ENCODE measurements around the gene TMEM170B.

DNA sequence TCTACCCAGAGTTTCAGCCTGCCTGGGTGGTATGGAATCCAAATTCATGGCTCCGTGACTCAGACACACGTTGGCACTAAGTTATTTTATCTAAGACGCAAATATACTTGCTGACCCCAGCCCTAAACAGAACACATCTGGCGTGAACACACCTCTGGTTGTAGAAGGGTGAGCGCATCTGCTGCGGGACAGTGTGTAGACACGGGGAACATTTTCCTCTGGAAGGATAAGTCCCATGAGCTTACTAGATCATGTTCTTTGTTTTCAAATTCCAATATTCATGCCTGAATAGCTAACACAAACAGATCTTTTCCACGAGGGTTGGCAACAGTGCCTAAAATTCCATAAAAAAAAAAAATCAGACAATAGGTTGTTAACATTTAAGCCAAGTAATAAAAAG, 87.8 kb downstream of the TMEM170B start:
- no peak for TF ChIP-seq EZH2 (IDR thresholded peaks at IDR 0.05; ENCODE audit: low read length, missing control alignments)
- TF ChIP-seq, protein P1, sequence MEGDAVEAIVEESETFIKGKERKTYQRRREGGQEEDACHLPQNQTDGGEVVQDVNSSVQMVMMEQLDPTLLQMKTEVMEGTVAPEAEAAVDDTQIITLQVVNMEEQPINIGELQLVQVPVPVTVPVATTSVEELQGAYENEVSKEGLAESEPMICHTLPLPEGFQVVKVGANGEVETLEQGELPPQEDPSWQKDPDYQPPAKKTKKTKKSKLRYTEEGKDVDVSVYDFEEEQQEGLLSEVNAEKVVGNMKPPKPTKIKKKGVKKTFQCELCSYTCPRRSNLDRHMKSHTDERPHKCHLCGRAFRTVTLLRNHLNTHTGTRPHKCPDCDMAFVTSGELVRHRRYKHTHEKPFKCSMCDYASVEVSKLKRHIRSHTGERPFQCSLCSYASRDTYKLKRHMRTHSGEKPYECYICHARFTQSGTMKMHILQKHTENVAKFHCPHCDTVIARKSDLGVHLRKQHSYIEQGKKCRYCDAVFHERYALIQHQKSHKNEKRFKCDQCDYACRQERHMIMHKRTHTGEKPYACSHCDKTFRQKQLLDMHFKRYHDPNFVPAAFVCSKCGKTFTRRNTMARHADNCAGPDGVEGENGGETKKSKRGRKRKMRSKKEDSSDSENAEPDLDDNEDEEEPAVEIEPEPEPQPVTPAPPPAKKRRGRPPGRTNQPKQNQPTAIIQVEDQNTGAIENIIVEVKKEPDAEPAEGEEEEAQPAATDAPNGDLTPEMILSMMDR (conservative IDR thresholded peaks at IDR 0.05 in 1 of 2, IDR thresholded peaks at IDR 0.05 in 1 of 2; ENCODE audit: low read depth in 1 of 2, low read length in 2 of 2), result no peak
